ENCODE measurements around the gene AMACR. TPM values are rescaled to one million over a fixed set of nuclear protein-coding genes. Genes with fewer than 3 reads are reported as not detected.

AMACR gene
- total RNA-seq, 2 experiments from 2014 or later = 4.5 to 5.0 TPM

DNA sequence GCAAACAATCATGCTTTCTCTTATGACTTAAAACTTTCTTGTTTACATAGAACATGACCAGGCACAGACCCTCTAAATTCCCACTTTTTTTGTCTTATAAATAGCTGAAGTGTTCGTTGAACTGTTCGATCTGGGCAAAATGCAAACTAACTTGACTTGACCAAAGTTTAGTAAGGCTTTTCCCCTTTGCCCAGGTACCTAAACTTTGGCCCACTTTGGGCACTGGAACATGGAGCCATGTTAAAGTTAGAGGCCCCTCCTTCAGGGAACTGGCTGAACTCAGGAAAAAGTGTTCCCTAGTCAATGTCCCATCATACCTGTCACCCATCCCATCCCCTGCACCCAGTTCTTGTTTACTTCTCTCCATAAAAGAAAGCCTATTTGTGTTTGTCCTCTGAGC is 9.4 kb upstream of the AMACR start:
- Histone ChIP-seq H4K20me1 (ENCODE audit: insufficient read depth, low read length) (no peaks in the 10 kb centered on the region), H3K4me3 (ENCODE audit: low read depth, low read length, poor library complexity, severe bottlenecking) (no peak overlapping the region), H3K27ac (ENCODE audit: low read depth, low read length, poor library complexity, severe bottlenecking) (no peak overlapping the region), H3K79me2 (ENCODE audit: insufficient read depth, low read depth, low read length) (no peaks in the 10 kb centered on the region), H3K36me3 (ENCODE audit: insufficient read depth, low read length) (no peaks in the 10 kb centered on the region; the same call in 1 of the 2 replicates), H3K9me3 (ENCODE audit: low read length) (no peaks in the 10 kb centered on the region), H3K4me2 (ENCODE audit: low read length) (no peak overlapping the region), H2AFZ (ENCODE audit: low read length) (no peak overlapping the region), H3K9me2 (ENCODE audit: insufficient read depth, low read length) (no peaks in the 10 kb centered on the region), H3K4me1 (ENCODE audit: insufficient read depth, low read length, poor library complexity, severe bottlenecking) (no peaks in the 10 kb centered on the region)
- intact Hi-C loops (cut with micrococcal nuclease; ENCODE audit: unreplicated experiment) = no loop called here
- CTCF ChIA-PET (ENCODE audit: unreplicated experiment) = no interaction called here
- no peak for DNase-seq (ENCODE audit: low spot score)
- TF ChIP-seq, protein P1, sequence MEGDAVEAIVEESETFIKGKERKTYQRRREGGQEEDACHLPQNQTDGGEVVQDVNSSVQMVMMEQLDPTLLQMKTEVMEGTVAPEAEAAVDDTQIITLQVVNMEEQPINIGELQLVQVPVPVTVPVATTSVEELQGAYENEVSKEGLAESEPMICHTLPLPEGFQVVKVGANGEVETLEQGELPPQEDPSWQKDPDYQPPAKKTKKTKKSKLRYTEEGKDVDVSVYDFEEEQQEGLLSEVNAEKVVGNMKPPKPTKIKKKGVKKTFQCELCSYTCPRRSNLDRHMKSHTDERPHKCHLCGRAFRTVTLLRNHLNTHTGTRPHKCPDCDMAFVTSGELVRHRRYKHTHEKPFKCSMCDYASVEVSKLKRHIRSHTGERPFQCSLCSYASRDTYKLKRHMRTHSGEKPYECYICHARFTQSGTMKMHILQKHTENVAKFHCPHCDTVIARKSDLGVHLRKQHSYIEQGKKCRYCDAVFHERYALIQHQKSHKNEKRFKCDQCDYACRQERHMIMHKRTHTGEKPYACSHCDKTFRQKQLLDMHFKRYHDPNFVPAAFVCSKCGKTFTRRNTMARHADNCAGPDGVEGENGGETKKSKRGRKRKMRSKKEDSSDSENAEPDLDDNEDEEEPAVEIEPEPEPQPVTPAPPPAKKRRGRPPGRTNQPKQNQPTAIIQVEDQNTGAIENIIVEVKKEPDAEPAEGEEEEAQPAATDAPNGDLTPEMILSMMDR (conservative IDR thresholded peaks at IDR 0.05; ENCODE audit: low read length) = no peak
- POLR2A ChIA-PET = interaction anchor here (1.2 kb wide), 1 partner anchor 9 kb away, joined by 3 read pairs; the partner anchor contains the start of gene AMACR
- no TSS peak for BruUV-seq (replicated peaks)

DNA sequence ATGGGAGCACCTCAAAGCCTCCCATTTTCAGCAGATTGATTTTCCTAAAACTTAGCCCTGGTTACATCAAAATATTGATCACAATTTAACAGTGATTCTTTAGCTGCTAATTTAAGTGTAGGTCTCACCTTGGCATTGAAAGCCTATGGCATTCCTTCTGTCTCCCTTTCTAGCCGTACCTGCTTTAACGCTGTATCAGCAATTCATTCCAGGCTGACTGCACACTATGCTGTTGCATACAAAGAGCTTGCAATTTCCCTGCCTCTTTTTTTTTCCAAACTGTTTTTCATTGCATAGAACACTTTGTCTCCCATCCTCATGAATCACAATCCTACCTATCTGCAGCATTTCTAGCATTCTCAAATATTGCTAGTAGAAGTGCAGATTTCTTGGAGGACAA is 8.9 kb upstream of the AMACR start:
- ChIA-PET CTCF (ENCODE audit: unreplicated experiment) (no interaction called here), POLR2A (interaction anchor here (1.2 kb wide), 1 partner anchor 8 kb away, joined by 3 read pairs; the partner anchor contains the start of gene AMACR)
- intact Hi-C loops (cut with micrococcal nuclease; ENCODE audit: unreplicated experiment) = no loop called here

DNA sequence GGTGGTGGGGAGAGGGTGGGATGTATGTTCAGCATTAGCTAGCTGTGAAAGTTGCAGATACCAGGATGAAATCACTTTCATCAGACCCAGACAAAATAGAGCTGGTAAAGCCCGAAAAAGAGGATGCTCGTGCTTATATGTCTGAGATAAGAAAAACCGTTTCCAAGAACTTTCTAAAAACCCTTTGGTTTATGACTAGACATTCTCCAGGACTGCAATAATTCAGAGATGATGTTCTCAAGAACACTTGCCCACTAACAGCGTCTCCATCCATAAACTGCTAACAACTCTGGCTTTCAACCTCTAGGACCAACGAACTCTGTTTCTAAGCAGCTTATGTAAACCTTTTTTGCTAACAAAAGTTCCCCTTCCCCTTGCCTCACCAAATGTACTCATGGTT is 8.4 kb upstream of the AMACR start:
- intact Hi-C loops (cut with micrococcal nuclease; ENCODE audit: unreplicated experiment) = no loop called here
- Histone ChIP-seq H3K79me2 (ENCODE audit: insufficient read depth, low read depth, low read length) (no peaks in the 10 kb centered on the region), H3K4me1 (ENCODE audit: insufficient read depth, low read length, poor library complexity, severe bottlenecking) (no peaks in the 10 kb centered on the region), H3K27ac (ENCODE audit: low read depth, low read length, poor library complexity, severe bottlenecking) (no peak overlapping the region), H3K36me3 (ENCODE audit: insufficient read depth, low read length) (no peaks in the 10 kb centered on the region; the same call in 1 of the 2 replicates), H3K9me2 (ENCODE audit: insufficient read depth, low read length) (no peaks in the 10 kb centered on the region), H4K20me1 (ENCODE audit: insufficient read depth, low read length) (no peaks in the 10 kb centered on the region), H2AFZ (ENCODE audit: low read length) (no peak overlapping the region), H3K4me3 (ENCODE audit: low read depth, low read length, poor library complexity, severe bottlenecking) (no peak overlapping the region), H3K9me3 (ENCODE audit: low read length) (no peaks in the 10 kb centered on the region), H3K4me2 (ENCODE audit: low read length) (no peak overlapping the region)
- POLR2A ChIA-PET = no interaction called here
- TF ChIP-seq, protein P1 (conservative IDR thresholded peaks at IDR 0.05; ENCODE audit: low read length) = no peak
- no peak for TF ChIP-seq EZH2phosphoT487 (IDR thresholded peaks at IDR 0.05; ENCODE audit: borderline replicate concordance, low read depth, low read length)
- CTCF ChIA-PET (ENCODE audit: unreplicated experiment) = no interaction called here
- DNase-seq (ENCODE audit: low spot score) = no peak
- BruUV-seq (replicated peaks) = no TSS peak

More for the DNA sequence above, 8.9 kb upstream of the AMACR start:
- Histone ChIP-seq H3K4me2 (ENCODE audit: low read length) (no peak overlapping the region), H3K4me3 (ENCODE audit: low read depth, low read length, poor library complexity, severe bottlenecking) (no peak overlapping the region), H3K27ac (ENCODE audit: low read depth, low read length, poor library complexity, severe bottlenecking) (no peak overlapping the region), H3K79me2 (ENCODE audit: insufficient read depth, low read depth, low read length) (no peaks in the 10 kb centered on the region), H3K9me3 (ENCODE audit: low read length) (no peaks in the 10 kb centered on the region), H3K9me2 (ENCODE audit: insufficient read depth, low read length) (no peaks in the 10 kb centered on the region), H2AFZ (ENCODE audit: low read length) (no peak overlapping the region), H3K4me1 (ENCODE audit: insufficient read depth, low read length, poor library complexity, severe bottlenecking) (no peaks in the 10 kb centered on the region), H4K20me1 (ENCODE audit: insufficient read depth, low read length) (no peaks in the 10 kb centered on the region), H3K36me3 (ENCODE audit: insufficient read depth, low read length) (no peaks in the 10 kb centered on the region; the same call in 1 of the 2 replicates)
- no peak for DNase-seq (ENCODE audit: low spot score)
- no peak for TF ChIP-seq EZH2phosphoT487 (IDR thresholded peaks at IDR 0.05; ENCODE audit: borderline replicate concordance, low read depth, low read length)
- TF ChIP-seq, protein P1 (conservative IDR thresholded peaks at IDR 0.05; ENCODE audit: low read length) = no peak
- BruUV-seq (replicated peaks) = no TSS peak

Data from OCI-LY7 (cell line).